Measurements from ENCODE around the gene BOLL. TPM values are rescaled to one million over a fixed set of nuclear protein-coding genes. Genes with fewer than 3 reads are reported as not detected.
A peak's percentile ranks its signal among the peaks of the same experiment; 100 is the strongest.
"Not testable (repeated sequence)": the region's sequence is repeated elsewhere in the genome, so short reads cannot be mapped to it uniquely, and the experiment has no call there.

The BOLL gene
- under 1 TPM in 1 of 4 donors, not detected in 3; 0.19 TPM for total RNA-seq

GRCh38 chr2:197784956-197785941, at the start of gene BOLL:
Gene BOLL, minus strand, starts transcription at chr2:197785319. Its CDS starts 3,469 bp downstream, at chr2:197781850.
- TF ChIP-seq POLR2AphosphoS5 (IDR thresholded peaks at IDR 0.05) (no peak), EP300 (IDR thresholded peaks at IDR 0.05) (no peak), POLR2A (IDR thresholded peaks at IDR 0.05) (no peak), CTCF (IDR thresholded peaks at IDR 0.05) (no peak)
- peaks cover 41% of the 10 kb centered on the region for H3K27me3 ChIP-seq
- H3K9me3 ChIP-seq, result no peaks in the 10 kb centered on the region
- ATAC-seq, result no peak
- no peak within 1 kb of the TSS for H3K27ac ChIP-seq
- H3K36me3 ChIP-seq, result no peaks in the 10 kb centered on the region
- 97% methylated on average over 19 of the region's 80 CpGs; no CpG with 5 or more reads in 1 of the 2 donors for WGBS, 2 donors (ENCODE audit: low coverage in 1 of 2)
- H3K4me1 ChIP-seq, result peaks cover 0 to 13% (median 5%) of the 10 kb centered on the region in 3 donors
- peak within 1 kb of the TSS; percentile 1 to 45 for H3K4me3 ChIP-seq

GRCh38 chr2:197834771-197835170, 49.7 kb upstream of the BOLL start:
- H3K9me3 ChIP-seq, H3K36me3 ChIP-seq, H3K27me3 ChIP-seq, H3K4me3 ChIP-seq, H3K27ac ChIP-seq, ATAC-seq: not testable (repeated sequence)
- peaks cover 0 to 27% (median 5%) of the 10 kb centered on the region in 3 donors for H3K4me1 ChIP-seq
- 93 to 96% methylated on average over 2 of the region's 2 CpGs for WGBS, 2 donors (ENCODE audit: low coverage in 1 of 2)

GRCh38 chr2:197828464-197829135, 43.5 kb upstream of the BOLL start:
- TF ChIP-seq POLR2A (IDR thresholded peaks at IDR 0.05), result no peak
- TF ChIP-seq EP300 (IDR thresholded peaks at IDR 0.05), result no peak
- no peak for TF ChIP-seq CTCF (IDR thresholded peaks at IDR 0.05)
- WGBS, 2 donors (ENCODE audit: low coverage in 1 of 2), result 60 to 77% methylated on average over 1 of the region's 1 CpG
- Histone ChIP-seq H3K27ac (no peak overlapping the region), H3K36me3 (no peaks in the 10 kb centered on the region), H3K4me1 (peaks cover 3 to 10% (median 4%) of the 10 kb centered on the region in 3 donors), H3K4me3 (no peak overlapping the region), H3K27me3 (no peaks in the 10 kb centered on the region), H3K9me3 (no peaks in the 10 kb centered on the region)
- no peak for ATAC-seq

- Histone ChIP-seq H3K27me3 (no peaks in the 10 kb centered on the region), H3K27ac (no peak overlapping the region), H3K4me3 (no peak overlapping the region), H3K9me3 (no peaks in the 10 kb centered on the region), H3K36me3 (no peaks in the 10 kb centered on the region), H3K4me1 (peaks cover 3 to 10% (median 4%) of the 10 kb centered on the region in 3 donors)
- WGBS, 2 donors (ENCODE audit: low coverage in 1 of 2), result 62 to 63% methylated on average over 2 of the region's 2 CpGs
- no peak for ATAC-seq
- TF ChIP-seq POLR2AphosphoS5 (IDR thresholded peaks at IDR 0.05), result no peak
- no peak for TF ChIP-seq EP300 (IDR thresholded peaks at IDR 0.05)
- TF ChIP-seq CTCF (IDR thresholded peaks at IDR 0.05), result no peak
- no peak for TF ChIP-seq POLR2A (IDR thresholded peaks at IDR 0.05)
These were observed 42.5 kb upstream of the BOLL start for GRCh38 chr2:197827618-197828017.

GRCh38 chr2:197822333-197822732, 37.2 kb upstream of the BOLL start:
- no peaks in the 10 kb centered on the region for H3K36me3 ChIP-seq
- no peak overlapping the region for H3K27ac ChIP-seq
- no peaks in the 10 kb centered on the region for H3K27me3 ChIP-seq
- H3K4me3 ChIP-seq, result no peak overlapping the region
- TF ChIP-seq POLR2AphosphoS5 (IDR thresholded peaks at IDR 0.05), result no peak
- H3K4me1 ChIP-seq, result peaks cover 0 to 4% (median 0%) of the 10 kb centered on the region in 3 donors
- ATAC-seq, result no peak
- H3K9me3 ChIP-seq, result no peaks in the 10 kb centered on the region
- 35 to 43% methylated on average over 2 of the region's 2 CpGs for whole genome bisulfite sequencing, 2 donors (ENCODE audit: low coverage in 1 of 2)

Measured in gastroesophageal sphincter (tissue), 4 donors.